IMR-90 (cell line): ENCODE data around the gene SCAF4. TPM values are rescaled to one million over a fixed set of nuclear protein-coding genes. Genes with fewer than 3 reads are reported as not detected.

Experiments used
- ATAC-seq: fragments of 200-7000 bp; cut with Tn5 transposase; 2 replicates; pipeline ENCODE4 v1.9.1; 2020; ENCODE audit warnings: low read depth, mild to moderate bottlenecking, moderate library complexity
- BruUV-seq: library from RNA; stranded (reverse); fragments of 400-500 nt; replicated peaks from 2 replicates; lab custom pipeline; 2021; lab: Mats Ljungman, UMichigan
- CTCF ChIA-PET: fragments of 300-600 bp; formaldehyde crosslinking; extraction: SDS; loops from one replicate; lab custom pipeline; 2021; ENCODE audit warnings: antibody characterized with exemption; lab: Yijun Ruan, JAX
- POLR2A ChIA-PET: fragments of 300-600 bp; sonication (Branson Sonifier 250); formaldehyde crosslinking; loops from one replicate; lab custom pipeline; 2022; ENCODE audit warnings: antibody characterized with exemption; ENCODE audit not compliant: unreplicated experiment; lab: Charles Lee
- DNase-seq: peaks from one replicate; pipeline ENCODE4 v3.0.0; 2013
- H2AFZ ChIP-seq: replicated peaks from 2 replicates; pipeline ENCODE3; 2013; ENCODE audit warnings: low read length, mild to moderate bottlenecking; ENCODE audit not compliant: poor library complexity
- H2AK5ac ChIP-seq: 2 replicates; pipeline ENCODE4 v1.6.1; 2013; ENCODE audit warnings: low read depth, low read length, inconsistent platforms
- H2AK9ac ChIP-seq: replicated peaks from 2 replicates; pipeline ENCODE3; 2013; ENCODE audit warnings: mild to moderate bottlenecking, low read depth, low read length, moderate library complexity; ENCODE audit not compliant: poor library complexity
- H2BK120ac ChIP-seq: 2 replicates; pipeline ENCODE4 v1.6.1; 2013; ENCODE audit warnings: low read depth, low read length, inconsistent platforms
- H2BK15ac ChIP-seq: 3 replicates; pipeline ENCODE4 v1.6.1; 2013; ENCODE audit warnings: low read depth, low read length, inconsistent platforms
- H2BK20ac ChIP-seq: 2 replicates; pipeline ENCODE4 v1.6.1; 2013; ENCODE audit warnings: low read depth, mild to moderate bottlenecking, inconsistent platforms, low read length, moderate library complexity
- H2BK5ac ChIP-seq: 2 replicates; pipeline ENCODE4 v1.6.1; 2013; ENCODE audit warnings: mild to moderate bottlenecking, low read depth, low read length, inconsistent platforms; ENCODE audit not compliant: poor library complexity, severe bottlenecking
- H3K14ac ChIP-seq: replicated peaks from 2 replicates; pipeline ENCODE4 v1.6.1; 2013; ENCODE audit warnings: low read depth, low read length, inconsistent platforms
- H3K18ac ChIP-seq: 2 replicates; pipeline ENCODE4 v1.6.1; 2013; ENCODE audit warnings: low read depth, low read length, control low read depth
- H3K23ac ChIP-seq: 2 replicates; pipeline ENCODE4 v1.6.1; 2013; ENCODE audit warnings: low read depth, low read length, inconsistent platforms
- H3K27ac ChIP-seq: 2 replicates; pipeline ENCODE4 v1.5.1; 2013; ENCODE audit warnings: mild to moderate bottlenecking, control low read depth, low read length; ENCODE audit not compliant: insufficient read depth
- H3K27me3 ChIP-seq: 2 replicates; pipeline ENCODE4 v1.6.1; 2013; ENCODE audit warnings: low read length; ENCODE audit not compliant: control insufficient read depth, insufficient read depth
- H3K36me3 ChIP-seq: 2 replicates; pipeline ENCODE4 v1.6.1; 2013; ENCODE audit warnings: low read length, mixed read lengths; ENCODE audit not compliant: control insufficient read depth, insufficient read depth
- H3K4ac ChIP-seq: 2 replicates; pipeline ENCODE4 v1.6.1; 2013; ENCODE audit warnings: low read depth, low read length, inconsistent platforms
- H3K4me1 ChIP-seq: 2 replicates; pipeline ENCODE4 v1.6.1; 2013; ENCODE audit warnings: low read length, mixed read lengths; ENCODE audit not compliant: control insufficient read depth, insufficient read depth
- H3K4me2 ChIP-seq: 2 replicates; pipeline ENCODE4 v1.6.1; 2013; ENCODE audit warnings: low read depth, mild to moderate bottlenecking, control low read depth, low read length, moderate library complexity
- H3K4me3 ChIP-seq: 2 replicates; pipeline ENCODE4 v1.5.1; 2013; ENCODE audit warnings: low read depth, mild to moderate bottlenecking, control low read depth, low read length, moderate library complexity; ENCODE audit not compliant: insufficient read depth
- H3K56ac ChIP-seq: 2 replicates; pipeline ENCODE4 v1.6.1; 2013; ENCODE audit warnings: low read length, inconsistent platforms; ENCODE audit not compliant: insufficient read depth; ENCODE audit errors: extremely low read depth
- H3K79me1 ChIP-seq, 2 experiments: 2 replicates each; pipeline ENCODE4 v1.6.1; 2013; ENCODE audit warnings: low read length in 2 of 2, inconsistent platforms in 1 of 2, low read depth in 1 of 2
- H3K9ac ChIP-seq: 2 replicates; pipeline ENCODE4 v1.6.1; 2013; ENCODE audit warnings: low read depth, low read length, control low read depth
- H3K9me1 ChIP-seq: 2 replicates; pipeline ENCODE4 v1.6.1; 2013; ENCODE audit warnings: low read length, inconsistent platforms; ENCODE audit not compliant: insufficient read depth
- H3K9me3 ChIP-seq: 2 replicates; pipeline ENCODE4 v1.6.1; 2013; ENCODE audit warnings: low read length; ENCODE audit not compliant: control insufficient read depth, insufficient read depth
- H4K20me1 ChIP-seq: 2 replicates; pipeline ENCODE4 v1.6.1; 2013; ENCODE audit warnings: low read length, inconsistent platforms; ENCODE audit not compliant: insufficient read depth
- H4K5ac ChIP-seq: 2 replicates; pipeline ENCODE4 v1.6.1; 2013; ENCODE audit warnings: mild to moderate bottlenecking, low read depth, low read length, control low read depth
- H4K8ac ChIP-seq, 2 experiments: 2 replicates each; pipeline ENCODE4 v1.6.1; 2013; ENCODE audit warnings: low read depth in 2 of 2, low read length in 2 of 2, control low read depth in 1 of 2, inconsistent platforms in 1 of 2
- H4K91ac ChIP-seq: 2 replicates; pipeline ENCODE4 v1.6.1; 2013; ENCODE audit warnings: low read depth, low read length, inconsistent platforms; ENCODE audit not compliant: insufficient read depth
- BHLHE40 ChIP-seq: fragments of 150-350 bp; IDR thresholded peaks from 2 replicates; pipeline ENCODE4 v1.6.1; 2016; ENCODE audit warnings: mild to moderate bottlenecking, low read depth, low read length
- MAFK ChIP-seq: IDR thresholded peaks from 2 replicates; pipeline ENCODE4 v1.6.1; 2012; ENCODE audit warnings: low read depth, low read length, improper control_type of control experiment
- MXI1 ChIP-seq: IDR thresholded peaks from 2 replicates; pipeline ENCODE4 v1.6.1; 2012; ENCODE audit warnings: low read depth, mild to moderate bottlenecking, low read length, moderate library complexity, borderline replicate concordance
- POLR2A ChIP-seq: IDR thresholded peaks from 2 replicates; pipeline ENCODE4 v1.6.1; 2012; ENCODE audit warnings: mild to moderate bottlenecking, low read depth, low read length
- RFX5 ChIP-seq: IDR thresholded peaks from 2 replicates; pipeline ENCODE4 v1.8.0; 2012; ENCODE audit warnings: low read depth, mild to moderate bottlenecking, low read length, moderate library complexity
- SMC3 ChIP-seq: fragments of 150-350 bp; IDR thresholded peaks from 2 replicates; pipeline ENCODE4 v1.6.1; 2016; ENCODE audit warnings: low read depth, mild to moderate bottlenecking, antibody characterized with exemption, low read length, moderate library complexity
- WGBS, 2 experiments: methylation state at CpG; one replicate each; pipeline versions ENCODE4 v1.1.5 to v1.1.7; 2013; ENCODE audit warnings: missing lambda C conversion rate in 2 of 2; ENCODE audit not compliant: insufficient read length in 1 of 2; ENCODE audit errors: extremely low coverage in 2 of 2; 5-methylcytosine and 5-hydroxymethylcytosine counted together
- dilution Hi-C: fragments of 300-500 bp; cut with HindIII; formaldehyde crosslinking; loops from one replicate; pipeline ENCODE4 v1.14.3; 2018; ENCODE audit warnings: low sequenced_read_pairs; ENCODE audit not compliant: unreplicated experiment
- in situ Hi-C: fragments of 300-500 bp; cut with MboI; formaldehyde crosslinking; loops from 3 replicates; pipeline ENCODE4 v1.14.3; 2019; ENCODE audit warnings: low sequenced_read_pairs, inconsistent platforms, mixed read lengths
- intact Hi-C: fragments of 100-400 bp; cut with micrococcal nuclease; formaldehyde crosslinking; loops from 2 replicates; pipeline ENCODE4 v1.10.0; 2022
- polyA plus RNA-seq, 3 experiments: library from polyadenylated mRNA; depleted of rRNA; stranded (reverse); fragments of >200 nt; gene quantifications; 2 replicates each; pipeline ENCODE4 v1.2.3, GENCODE V29; 2012; ENCODE audit warnings: low replicate concordance in 1 of 3
- total RNA-seq: library from RNA; depleted of rRNA; stranded (reverse); fragments of >200 nt; gene quantifications from 2 replicates; pipeline ENCODE4 v1.2.3, GENCODE V29; 2012

The SCAF4 gene
- total and polyA plus RNA-seq, 2 of the 4 experiments (the other 2 are of a cell fraction), result 2.7 to 12.1 TPM

DNA sequence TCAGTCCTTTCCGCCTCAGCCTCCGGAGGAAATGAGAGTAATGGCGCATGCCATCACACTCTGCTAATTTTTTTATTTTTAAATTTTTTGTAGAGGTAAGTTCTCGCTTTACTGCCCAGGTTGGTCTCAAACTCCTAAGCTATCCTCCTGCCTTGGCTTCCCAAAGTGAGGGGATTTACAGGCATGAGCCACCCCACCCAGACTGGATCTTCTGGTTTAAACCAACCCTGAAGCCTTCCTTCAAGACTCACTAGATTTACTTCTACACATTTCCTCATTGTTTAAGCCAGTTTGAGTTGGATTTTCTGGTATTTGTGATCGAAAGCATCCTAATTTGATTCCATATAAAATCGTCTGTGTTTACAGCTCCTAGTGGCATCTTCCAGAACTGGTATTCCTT is 23.1 kb upstream of the SCAF4 start:
- Histone ChIP-seq H3K4me2 (no peak overlapping the region), H3K79me1 (no peaks in the 10 kb centered on the region), H2AFZ (no peak overlapping the region), H3K4ac (no peak overlapping the region), H3K9me3 (no peaks in the 10 kb centered on the region), H4K91ac (no peak overlapping the region), H2BK5ac (no peak overlapping the region), H2AK9ac (no peak overlapping the region), H2AK5ac (no peak overlapping the region), H3K27me3 (no peaks in the 10 kb centered on the region; the same call in 1 of the 2 replicates), H2BK120ac (no peak overlapping the region), H3K4me1 (no peaks in the 10 kb centered on the region), H3K4me3 (no peak overlapping the region), H3K36me3 (no peaks in the 10 kb centered on the region), H4K5ac (no peak overlapping the region), H3K9ac (no peak overlapping the region), H4K8ac (no peak overlapping the region), H3K18ac (no peak overlapping the region), H2BK15ac (no peak overlapping the region), H3K56ac (no peak overlapping the region), H2BK20ac (no peak overlapping the region), H3K14ac (no peak overlapping the region), H3K27ac (no peak overlapping the region), H3K9me1 (no peaks in the 10 kb centered on the region), H3K23ac (no peak overlapping the region), H4K20me1 (no peaks in the 10 kb centered on the region)
- no CpG with 5 or more reads among the region's 6 CpGs for WGBS, 2 experiments
- no peak for TF ChIP-seq POLR2A
- no peak for TF ChIP-seq BHLHE40
- TF ChIP-seq MAFK, result no peak
- no peak for TF ChIP-seq MXI1
- TF ChIP-seq SMC3, result no peak
- no peak for TF ChIP-seq RFX5
- BruUV-seq, result no TSS peak
- dilution Hi-C loops (no loop called here), intact Hi-C loops (no loop called here), in situ Hi-C loops (no loop called here)
- no peak for DNase-seq
- no peak for ATAC-seq
- POLR2A ChIA-PET, result interaction anchor here (0.6 kb wide), 1 partner anchor 613 kb away, joined by 45 read pairs; no protein-coding TSS in a partner anchor
- CTCF ChIA-PET, result no interaction called here
